Thyroid gland (tissue), 4 donors: ENCODE measurements around the gene JUP. TPM values are rescaled to one million over a fixed set of nuclear protein-coding genes. Genes with fewer than 3 reads are reported as not detected.
A peak's percentile ranks its signal among the peaks of the same experiment; 100 is the strongest.
"Not testable (repeated sequence)": the region's sequence is repeated elsewhere in the genome, so short reads cannot be mapped to it uniquely, and the experiment has no call there.

Experiments
- DNase-seq, 2 donors: peaks; one replicate each; pipeline ENCODE4 v3.0.0-alpha.2; 2019
- H3K27ac ChIP-seq, 3 donors: fragments of 200-600 bp; sonication (generic); 1 replicate in 2 of 3; 2 replicates in 1 of 3; pipeline ENCODE4 v1.5.1; 2016 to 2019; ENCODE audit warnings: mild to moderate bottlenecking in 1 of 3, moderate library complexity in 1 of 3
- H3K27me3 ChIP-seq: fragments of 200-600 bp; sonication (generic); one replicate; pipeline ENCODE4 v1.5.1; 2019
- H3K36me3 ChIP-seq, 2 donors: fragments of 200-600 bp; sonication (generic); one replicate each; pipeline ENCODE4 v1.5.1; 2016 to 2019
- H3K4me1 ChIP-seq, 2 donors: fragments of 200-600 bp; sonication (generic); one replicate each; pipeline ENCODE4 v1.5.1; 2017 to 2019
- H3K4me3 ChIP-seq, 3 donors: fragments of 200-600 bp; sonication (generic); replicated peaks in 1 of 3; 1 replicate in 2 of 3; 2 replicates in 1 of 3; pipeline ENCODE4 v1.5.1; 2016; ENCODE audit warnings: mild to moderate bottlenecking in 1 of 3
- H3K9me3 ChIP-seq: fragments of 200-600 bp; sonication (generic); one replicate; pipeline ENCODE4 v1.5.1; 2017
- CTCF ChIP-seq, 6 experiments: fragments of 200-600 bp in 3 of 6; fragments of 450-650 bp in 3 of 6; sonication (generic) in 3 of 6; IDR thresholded peaks; one replicate each; pipeline ENCODE4 v1.5.1; 2016 to 2019; ENCODE audit warnings: antibody characterized with exemption in 6 of 6, mild to moderate bottlenecking in 2 of 6, inconsistent platforms in 1 of 6, moderate library complexity in 1 of 6
- POLR2A ChIP-seq, 2 donors: fragments of 450-650 bp; IDR thresholded peaks; one replicate each; pipeline ENCODE4 v1.6.1; 2017; ENCODE audit warnings: antibody characterized with exemption in 2 of 2, mild to moderate bottlenecking in 2 of 2, moderate library complexity in 1 of 2
- WGBS, 2 donors: methylation state at CpG; one replicate each; pipeline ENCODE4 v1.1.5; 2017; 5-methylcytosine and 5-hydroxymethylcytosine counted together
- intact Hi-C: fragments of 100-400 bp; cut with DNase I; formaldehyde crosslinking; loops from one replicate; pipeline ENCODE4 v1.15.1; 2023
- total RNA-seq, 4 donors: library from RNA; depleted of rRNA; stranded (reverse); fragments of >200 nt; gene quantifications; one replicate each; pipeline ENCODE4 v1.2.3, GENCODE V29; 2016

The JUP gene
- total RNA-seq = 100 to 1,000 TPM; 127 to 356 (median 250) TPM

- intact Hi-C loops = no loop called here
- peaks cover 63 to 69% of the 10 kb centered on the region in 2 donors for H3K4me1 ChIP-seq
- 1 to 2% methylated on average over 16 to 22 of the region's 79 CpGs for WGBS, 2 donors
These were observed at the start of gene JUP for GRCh38 chr17:41786227-41787020. TSS of gene JUP (minus strand) at chr17:41786711. CDS start at chr17:41771854, 14,857 bp downstream.

GRCh38 chr17:41835800-41836549 lies 49.5 kb upstream of the JUP start, which contains the start of gene NT5C3B:
TSS of gene NT5C3B (minus strand) at chr17:41836232. CDS start at chr17:41836193, 39 bp downstream.
- Histone ChIP-seq H3K27ac (peak within 1 kb of the TSS; percentile 79 to 92 (median 88)), H3K9me3 (no peaks in the 10 kb centered on the region), H3K4me3 (peak within 1 kb of the TSS; percentile 61 to 93 (median 93)), H3K36me3 (peaks cover 0 to 11% of the 10 kb centered on the region in 2 donors), H3K27me3 (no peaks in the 10 kb centered on the region), H3K4me1 (peaks cover 19 to 21% of the 10 kb centered on the region in 2 donors)
- intact Hi-C loops = no loop called here
- 1% methylated on average over 16 to 48 of the region's 72 CpGs for WGBS, 2 donors
- peak; percentile 63 to 69 for DNase-seq
- TF ChIP-seq CTCF (IDR thresholded peaks at IDR 0.05) (no peak), POLR2A (IDR thresholded peaks at IDR 0.05) (peak in 1 of 2 donors; percentile 62)

More at GRCh38 chr17:41786227-41787020, at the start of gene JUP:
- TF ChIP-seq POLR2A (IDR thresholded peaks at IDR 0.05) (peak; percentile 98 to 99), CTCF (IDR thresholded peaks at IDR 0.05) (peak in 5 of 6 experiments; percentile 45 to 80 (median 64))
- H3K9me3 ChIP-seq = no peaks in the 10 kb centered on the region
- H3K27me3 ChIP-seq = no peaks in the 10 kb centered on the region
- H3K36me3 ChIP-seq = no peaks in the 10 kb centered on the region
- H3K4me3 ChIP-seq = peak within 1 kb of the TSS; percentile 53 to 86 (median 83)
- peak within 1 kb of the TSS; percentile 90 to 98 (median 95) for H3K27ac ChIP-seq
- DNase-seq = peak; percentile 100

GRCh38 chr17:41835214-41835799 lies 48.8 kb upstream of the JUP start:
- Histone ChIP-seq H3K9me3 (no peaks in the 10 kb centered on the region), H3K4me1 (peaks cover 17% of the 10 kb centered on the region in 2 donors), H3K4me3 (peak overlapping the region; percentile 61 to 93 (median 93)), H3K27ac (peak overlapping the region; percentile 79 to 92 (median 88)), H3K27me3 (no peaks in the 10 kb centered on the region), H3K36me3 (peaks cover 3 to 16% of the 10 kb centered on the region in 2 donors)
- 20 to 25% methylated on average over 9 to 13 of the region's 13 CpGs for WGBS, 2 donors
- intact Hi-C loops = no loop called here
- no peak for TF ChIP-seq CTCF (IDR thresholded peaks at IDR 0.05)
- no peak for TF ChIP-seq POLR2A (IDR thresholded peaks at IDR 0.05)
- no peak for DNase-seq

- H3K36me3 ChIP-seq = peaks cover 36 to 56% of the 10 kb centered on the region in 2 donors
- H3K9me3 ChIP-seq, H3K4me1 ChIP-seq, DNase-seq, intact Hi-C loops, H3K4me3 ChIP-seq, H3K27me3 ChIP-seq, H3K27ac ChIP-seq: not testable (repeated sequence)
- 86% methylated on average over 10 of the region's 10 CpGs for WGBS, 2 donors
These were observed 43.5 kb upstream of the JUP start for GRCh38 chr17:41829961-41830360.

GRCh38 chr17:41825175-41825845 lies 38.8 kb upstream of the JUP start:
- H3K9me3 ChIP-seq = no peaks in the 10 kb centered on the region
- WGBS, 2 donors = 94% methylated on average over 18 to 19 of the region's 19 CpGs
- TF ChIP-seq POLR2A (IDR thresholded peaks at IDR 0.05) = no peak
- no peak for TF ChIP-seq CTCF (IDR thresholded peaks at IDR 0.05)
- H3K27me3 ChIP-seq = no peaks in the 10 kb centered on the region
- H3K4me1 ChIP-seq = no peaks in the 10 kb centered on the region
- no peak for DNase-seq
- H3K27ac ChIP-seq = no peak overlapping the region
- intact Hi-C loops = no loop called here
- peaks cover 34 to 40% of the 10 kb centered on the region in 2 donors for H3K36me3 ChIP-seq
- H3K4me3 ChIP-seq = no peak overlapping the region
